ENCODE data around the gene RYR2. TPM values are rescaled to one million over a fixed set of nuclear protein-coding genes. Genes with fewer than 3 reads are reported as not detected.

The RYR2 gene
- total and polyA plus RNA-seq, 12 donors = 43.1 to 1,252 (median 872) TPM

- WGBS, 2 donors = 54 to 64% methylated on average over 2 of the region's 2 CpGs
Observed at GRCh38 chr1:237701534-237701933, 659.5 kb downstream of the RYR2 start.

GRCh38 chr1:237702161-237702560, 660.2 kb downstream of the RYR2 start:
- Histone ChIP-seq H3K36me3 (peaks cover 0 to 23% (median 0%) of the 10 kb centered on the region in 9 donors), H3K27ac (no peak overlapping the region), H3K27me3 (no peaks in the 10 kb centered on the region), H3K4me1 (peaks cover 0 to 68% (median 19%) of the 10 kb centered on the region in 9 donors), H3K9me3 (no peaks in the 10 kb centered on the region), H3K4me3 (no peak overlapping the region)
- intact Hi-C loops (cut with DNase I) = no loop called here
- WGBS, 2 donors = 79% methylated on average over 2 of the region's 2 CpGs
- ATAC-seq = no peak
- no peak for TF ChIP-seq CTCF (IDR thresholded peaks at IDR 0.05)
- DNase-seq = no peak

More at GRCh38 chr1:237701534-237701933, 659.5 kb downstream of the RYR2 start:
- DNase-seq (no peak), ATAC-seq (peak in 7 of 8 donors; percentile 9 to 64 (median 41))
- intact Hi-C loops (cut with DNase I) = no loop called here
- Histone ChIP-seq H3K4me3 (no peak overlapping the region), H3K27ac (peak overlapping the region in 3 of 10 donors; percentile 9 to 34 (median 11)), H3K9me3 (no peaks in the 10 kb centered on the region), H3K27me3 (no peaks in the 10 kb centered on the region), H3K4me1 (peaks cover 0 to 73% (median 19%) of the 10 kb centered on the region in 9 donors), H3K36me3 (peaks cover 0 to 23% (median 0%) of the 10 kb centered on the region in 9 donors)
- no peak for TF ChIP-seq CTCF (IDR thresholded peaks at IDR 0.05)

- ATAC-seq = peak in 4 of 8 donors; percentile 31 to 62 (median 44)
- Histone ChIP-seq H3K9me3 (no peaks in the 10 kb centered on the region), H3K4me1 (peaks cover 0 to 70% (median 11%) of the 10 kb centered on the region in 9 donors), H3K27me3 (no peaks in the 10 kb centered on the region), H3K36me3 (peaks cover 0 to 26% (median 0%) of the 10 kb centered on the region in 9 donors), H3K4me3 (no peak overlapping the region), H3K27ac (peak overlapping the region in 5 of 10 donors; percentile 11 to 43 (median 37))
- intact Hi-C loops (cut with DNase I) = no loop called here
- 57 to 63% methylated on average over 4 of the region's 4 CpGs for WGBS, 2 donors
- TF ChIP-seq CTCF (IDR thresholded peaks at IDR 0.05) = no peak
- DNase-seq = no peak
Observed at GRCh38 chr1:237705462-237705861, 663.5 kb downstream of the RYR2 start.

- H3K27ac ChIP-seq = no peak overlapping the region
- no peaks in the 10 kb centered on the region for H3K9me3 ChIP-seq
- no peaks in the 10 kb centered on the region for H3K27me3 ChIP-seq
- H3K36me3 ChIP-seq = peaks cover 0 to 30% (median 0%) of the 10 kb centered on the region in 9 donors
- no peak for DNase-seq
- H3K4me3 ChIP-seq = no peak overlapping the region
- no peak for ATAC-seq
- intact Hi-C loops (cut with DNase I) = no loop called here
- no peak for TF ChIP-seq CTCF (IDR thresholded peaks at IDR 0.05)
- H3K4me1 ChIP-seq = peaks cover 0 to 72% (median 10%) of the 10 kb centered on the region in 9 donors
- 57 to 63% methylated on average over 3 of the region's 3 CpGs for WGBS, 2 donors
Observed at GRCh38 chr1:237709355-237709754, 667.4 kb downstream of the RYR2 start.
